Renal cortical epithelial cell (primary cell): ENCODE measurements around the gene SLC39A3. TPM values are rescaled to one million over a fixed set of nuclear protein-coding genes. Genes with fewer than 3 reads are reported as not detected.
"Not testable (repeated sequence)": the region's sequence is repeated elsewhere in the genome, so short reads cannot be mapped to it uniquely, and the experiment has no call there.

Source experiments
- DNase-seq: peaks from one replicate; pipeline ENCODE4 v3.0.0-alpha.2; 2011; ENCODE audit warnings: low read depth
- total RNA-seq: library from RNA; depleted of rRNA; stranded (reverse); fragments of >200 nt; gene quantifications from 2 replicates; pipeline ENCODE4 v1.2.3, GENCODE V29; 2014

SLC39A3 gene
- total RNA-seq, 1 donor from 2014 or later = 30.8 TPM

GRCh38 chr19:2722541-2723344, 17.1 kb downstream of the SLC39A3 start:
- peak; percentile 60 for DNase-seq

DNA sequence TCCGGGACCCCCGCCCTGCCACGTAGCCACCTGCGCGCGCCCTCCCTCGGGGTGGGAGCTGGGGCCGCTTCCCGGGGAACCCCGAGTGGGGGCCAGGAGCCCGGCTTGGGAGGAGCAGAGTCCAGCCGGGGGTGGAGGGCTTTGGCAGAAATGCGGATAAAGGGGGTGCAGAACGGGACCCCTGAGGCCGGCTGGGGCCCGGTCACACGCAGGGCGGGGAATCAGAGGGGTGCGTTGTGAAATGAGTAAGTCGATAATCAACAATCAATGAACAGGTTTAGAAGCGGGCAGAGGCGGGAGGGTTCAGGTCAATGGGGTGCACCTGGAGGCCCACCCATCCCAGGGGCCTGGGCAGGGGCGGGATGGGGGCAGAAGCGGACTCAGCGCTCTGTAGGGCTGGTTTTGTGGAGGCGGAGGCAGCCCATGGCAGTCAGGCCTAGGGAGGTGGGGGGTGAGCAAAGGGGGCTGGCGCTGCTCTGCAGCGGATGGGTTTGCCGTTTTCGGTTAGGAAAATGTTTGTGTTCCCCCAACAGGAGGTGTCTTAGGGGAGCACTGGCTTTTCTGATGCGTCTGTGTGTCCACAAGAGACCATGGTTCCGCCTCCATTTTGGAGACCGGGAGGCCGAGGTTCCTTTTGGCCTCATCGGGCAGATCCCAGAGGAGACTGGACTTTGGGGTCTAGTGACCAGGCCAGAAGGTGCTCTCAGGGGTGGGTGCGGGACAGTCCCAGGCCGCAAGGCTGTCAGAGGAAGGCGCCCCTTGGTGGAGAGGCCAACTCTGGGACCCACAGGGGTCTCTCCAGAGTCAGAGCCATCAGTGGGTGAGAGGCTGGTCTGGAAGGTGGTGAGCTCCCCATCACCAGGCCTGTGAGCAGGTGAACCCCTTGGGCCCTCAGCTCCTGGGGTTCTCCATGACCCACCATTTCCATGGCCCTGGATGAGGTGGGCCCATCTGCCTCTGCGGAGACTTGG, 18.0 kb downstream of the SLC39A3 start:
- DNase-seq = no peak

GRCh38 chr19:2720777-2721569, 18.8 kb downstream of the SLC39A3 start, which contains the start of gene DIRAS1:
Gene DIRAS1, minus strand, starts transcription at chr19:2721372. Its CDS starts 3,566 bp downstream, at chr19:2717806.
- no peak for DNase-seq

DNA sequence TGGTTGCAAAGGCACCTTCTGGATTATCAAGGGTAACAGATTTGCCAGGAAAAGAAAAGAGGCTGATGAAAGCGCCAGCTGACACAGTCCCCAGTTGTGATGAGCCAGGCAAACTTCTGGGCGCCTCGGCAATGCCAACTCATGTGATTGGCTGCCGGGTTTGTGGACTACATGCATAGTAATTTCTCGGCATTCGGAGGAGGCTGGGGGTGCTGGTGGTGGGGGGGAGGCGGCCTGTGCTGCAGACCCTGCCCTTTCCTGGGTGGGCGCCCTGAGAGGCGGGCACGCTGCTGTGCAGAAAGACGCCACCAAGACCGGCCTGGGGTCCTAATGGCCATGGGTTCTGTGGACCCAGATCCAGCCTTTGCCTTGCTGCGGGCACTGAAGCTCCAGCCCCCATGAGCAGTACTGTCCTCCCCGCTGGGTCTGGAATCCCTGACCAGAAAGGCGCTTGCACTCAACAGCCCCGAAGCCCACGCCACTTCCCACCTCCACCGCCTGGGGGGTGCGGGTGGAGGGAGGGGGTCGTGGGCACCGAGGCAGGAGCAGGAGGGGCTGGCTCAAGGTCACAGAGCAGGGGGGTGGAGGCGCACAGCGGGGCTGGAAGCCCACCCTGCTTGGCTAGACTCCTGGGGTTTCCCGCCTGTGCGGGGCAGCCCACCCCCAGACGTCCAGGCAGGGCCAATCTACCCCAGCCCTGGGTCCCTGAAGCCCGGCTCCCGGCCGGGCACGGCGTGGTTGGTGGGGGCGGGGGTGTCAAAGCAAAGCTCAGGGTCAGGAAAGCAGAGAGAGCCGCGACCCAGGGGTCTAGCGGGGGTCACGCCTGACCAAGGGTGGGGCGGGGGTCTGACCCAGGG, 19.7 kb downstream of the SLC39A3 start:
- DNase-seq = no peak

DNA sequence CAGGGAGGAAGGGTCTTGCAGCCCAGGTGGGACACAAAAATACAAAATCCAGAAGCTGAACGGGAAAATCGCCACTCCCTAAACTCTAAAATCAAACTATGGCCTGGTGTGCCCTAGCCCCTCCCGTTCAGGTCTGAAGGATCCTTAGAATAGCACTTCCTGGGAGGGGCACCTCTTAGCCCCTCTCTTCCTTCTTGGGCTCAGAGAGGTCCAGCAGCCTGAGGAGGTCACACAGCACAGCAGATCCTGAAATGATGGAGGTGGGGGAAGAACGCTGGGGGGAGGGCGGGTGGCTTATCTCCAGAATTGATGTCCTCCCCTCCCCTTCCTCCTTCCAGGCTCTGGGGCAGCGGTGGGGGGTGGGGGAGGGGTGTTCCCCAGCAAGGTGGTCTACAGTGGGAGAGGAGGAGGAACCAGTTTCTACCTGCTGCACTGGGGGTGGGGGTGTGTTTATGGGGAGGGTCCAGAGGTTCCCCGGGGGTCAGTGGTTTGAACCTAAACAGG, 20.5 kb downstream of the SLC39A3 start:
- DNase-seq = no peak

GRCh38 chr19:2717638-2718541, 21.9 kb downstream of the SLC39A3 start:
- DNase-seq = no peak

GRCh38 chr19:2716722-2717637, 22.8 kb downstream of the SLC39A3 start:
- DNase-seq = no peak

DNA sequence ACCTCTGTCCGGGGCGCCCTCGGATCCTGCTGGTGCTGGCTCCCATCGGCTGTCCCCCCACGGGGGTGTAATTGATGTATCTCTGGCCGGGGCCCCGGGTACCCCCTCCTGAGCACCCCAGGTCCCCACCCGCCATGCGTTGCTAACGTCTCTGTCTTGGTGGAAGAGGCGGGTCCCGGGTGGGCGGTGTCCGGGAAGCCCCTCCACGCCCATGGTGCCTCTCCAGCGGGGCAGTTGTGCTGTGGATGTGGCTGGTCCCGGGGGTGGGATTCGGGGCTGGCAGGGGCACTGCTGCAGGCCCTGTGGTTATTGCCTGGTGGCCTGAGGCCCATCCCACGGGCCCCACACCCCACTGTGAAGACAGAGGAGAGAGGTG, 23.6 kb downstream of the SLC39A3 start:
- no peak for DNase-seq

DNA sequence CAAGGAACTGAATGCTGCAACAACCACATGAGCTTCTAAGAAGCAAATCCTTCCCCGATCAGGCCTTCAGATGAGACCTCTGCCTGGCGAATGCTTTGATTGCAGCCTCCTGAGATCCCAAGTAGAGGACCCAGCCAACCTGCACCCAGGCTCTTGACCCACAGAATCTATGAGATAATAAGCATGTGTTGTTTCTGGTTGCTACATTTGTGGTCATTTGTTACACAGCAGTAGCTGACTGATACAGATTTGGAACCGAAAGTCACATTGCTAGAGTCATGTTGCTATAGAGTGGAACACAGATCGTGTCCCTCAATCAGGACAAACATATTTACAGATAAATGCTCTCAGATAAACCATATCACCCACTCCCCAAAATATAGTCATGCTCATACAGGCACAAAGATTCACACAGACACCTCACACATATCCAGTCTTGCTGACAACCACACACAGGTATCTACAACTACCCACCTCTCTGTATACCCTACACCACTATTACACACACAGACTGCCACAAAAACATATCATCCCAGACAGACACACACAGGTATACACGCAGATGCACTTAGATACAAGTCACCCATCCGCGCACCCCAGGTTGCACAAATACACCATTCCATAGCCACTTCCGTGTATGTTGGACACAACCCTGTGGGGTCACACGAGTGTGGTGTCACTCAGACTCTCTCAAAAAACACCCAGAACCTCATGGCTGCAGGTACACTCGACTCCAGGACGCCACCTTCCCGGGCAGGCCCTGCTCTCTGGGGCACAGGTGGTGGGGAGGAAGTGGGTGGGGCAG, 24.1 kb downstream of the SLC39A3 start:
- DNase-seq = no peak

- no peak for DNase-seq
Observed at GRCh38 chr19:2714531-2715269, 25.1 kb downstream of the SLC39A3 start.

DNA sequence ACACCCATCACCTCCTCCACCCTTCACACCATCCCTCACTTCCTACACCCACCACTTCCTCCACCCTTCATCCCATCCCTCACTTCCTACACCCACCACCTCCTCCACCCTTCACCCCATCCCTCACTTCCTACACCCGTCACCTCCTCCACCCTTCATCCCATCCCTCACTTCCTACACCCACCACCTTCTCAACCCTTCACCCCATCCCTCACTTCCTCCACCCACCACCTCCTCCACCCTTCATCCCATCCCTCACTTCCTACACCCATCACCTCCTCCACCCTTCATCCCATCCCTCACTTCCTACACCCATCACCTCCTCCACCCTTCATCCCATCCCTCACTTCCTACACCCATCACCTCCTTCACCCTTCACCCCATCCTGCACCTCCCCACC, 25.7 kb downstream of the SLC39A3 start:
- DNase-seq = not testable (repeated sequence)

GRCh38 chr19:2713170-2713569, 26.6 kb downstream of the SLC39A3 start:
- DNase-seq = not testable (repeated sequence)

GRCh38 chr19:2711875-2712205, 28.0 kb downstream of the SLC39A3 start:
- DNase-seq = no peak

DNA sequence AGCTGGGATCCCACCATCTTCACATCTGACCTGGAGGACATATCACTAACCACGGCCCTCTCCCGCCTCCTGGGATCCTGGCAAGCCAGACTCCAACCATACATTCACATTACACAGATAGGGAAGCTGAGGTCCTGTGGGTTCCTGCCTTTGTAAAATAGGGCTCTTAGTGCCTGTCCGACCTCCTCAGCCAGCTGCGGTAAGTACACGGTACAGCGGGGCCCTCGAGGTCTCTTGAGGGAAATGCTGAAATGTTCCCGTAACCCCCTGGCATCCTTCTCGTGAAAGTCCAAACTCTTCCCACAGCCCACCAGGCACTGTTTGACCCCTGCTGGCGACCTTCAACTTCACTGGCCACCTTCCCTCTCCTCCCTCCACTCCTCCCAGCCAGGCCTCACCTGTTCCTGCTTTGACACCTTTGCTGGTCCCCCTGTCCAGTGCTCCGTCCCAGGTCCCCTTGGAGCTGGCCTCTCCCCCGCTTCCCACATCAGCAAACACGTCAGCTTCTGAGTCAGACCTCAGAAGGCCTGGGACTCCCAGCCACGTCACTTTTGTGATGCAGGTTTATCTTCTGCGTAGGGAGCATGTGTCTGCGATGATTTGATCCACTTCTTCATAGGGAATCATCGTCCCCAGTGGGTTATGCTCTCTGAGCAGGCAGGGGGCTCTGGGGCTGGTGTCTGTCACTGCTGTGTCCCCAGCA, 28.5 kb downstream of the SLC39A3 start:
- no peak for DNase-seq

DNA sequence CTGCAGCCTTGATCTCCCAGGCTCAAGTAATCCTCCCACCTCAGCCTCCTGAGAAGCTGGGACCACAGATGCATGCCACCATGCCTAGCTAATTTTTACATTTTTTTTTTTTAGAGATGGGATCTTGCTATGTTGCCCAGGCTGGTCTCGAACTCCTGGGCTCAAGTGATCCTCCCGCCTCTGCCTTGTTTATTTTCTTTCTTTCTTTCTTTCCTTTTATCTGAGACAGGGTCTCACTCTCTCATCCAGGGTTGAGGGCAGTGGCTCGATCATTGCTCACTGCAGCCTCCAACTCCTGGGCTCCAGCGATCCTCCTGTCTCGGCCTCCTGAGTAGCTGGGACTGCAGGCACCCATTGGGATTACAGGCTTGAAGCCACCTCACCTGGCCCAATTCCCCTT, 33.6 kb downstream of the SLC39A3 start:
- DNase-seq = no peak

- DNase-seq = no peak
Observed at GRCh38 chr19:2703691-2704216, 36.1 kb downstream of the SLC39A3 start.
